ENCODE data around the gene PCK1. TPM values are rescaled to one million over a fixed set of nuclear protein-coding genes. Genes with fewer than 3 reads are reported as not detected.

Gene PCK1
- total RNA-seq, 1 experiment from 2014 or later: not detected

GRCh38 chr20:57570145-57570850, 9.4 kb downstream of the PCK1 start:
- no peaks in the 10 kb centered on the region for H3K9me3 Mint-ChIP-seq
- H3K23me2 ChIP-seq (ENCODE audit: insufficient read length, low read depth, low read length, poor library complexity, severe bottlenecking): no peaks in the 10 kb centered on the region
- no peak overlapping the region for H3K18ac ChIP-seq (ENCODE audit: insufficient read length, low read depth, low read length)
- H3K9ac ChIP-seq (ENCODE audit: extremely low read depth, insufficient read length, low read length): no peak overlapping the region
- peaks cover 22% of the 10 kb centered on the region for H3K27me3 Mint-ChIP-seq (ENCODE audit: low read depth)
- no peak overlapping the region for H3K27ac ChIP-seq (ENCODE audit: insufficient read length, low read depth, low read length)
- no peak for DNase-seq
- no peak overlapping the region for H2BK5ac ChIP-seq (ENCODE audit: insufficient read length, low read length)
- TF ChIP-seq CTCF (conservative IDR thresholded peaks at IDR 0.05): no peak
- H3K4me1 ChIP-seq (ENCODE audit: insufficient read depth, low read length): no peaks in the 10 kb centered on the region; the same call in 1 of the 2 replicates
- H3K36me3 Mint-ChIP-seq (ENCODE audit: insufficient read depth in 1 of 3, low read depth in 3 of 3): no peaks in the 10 kb centered on the region; a peak in 1 of 7 replicates
- H4K5ac ChIP-seq (ENCODE audit: insufficient read length, low read depth, low read length): no peak overlapping the region
- no peak overlapping the region for H3K4me2 ChIP-seq (ENCODE audit: insufficient read depth, insufficient read length, low read length)
- no peak overlapping the region for H2BK120ac ChIP-seq (ENCODE audit: low read depth, low read length, poor library complexity, severe bottlenecking)
- H4K20me1 ChIP-seq (ENCODE audit: control insufficient read depth, insufficient read depth, insufficient read length): no peaks in the 10 kb centered on the region
- no peaks in the 10 kb centered on the region for H3K9me3 ChIP-seq (ENCODE audit: control insufficient read depth, low read depth, low read length)
- no peak overlapping the region for H3K27ac Mint-ChIP-seq
- no peaks in the 10 kb centered on the region; the same call in 1 of the 2 replicates for H3K27me3 ChIP-seq (ENCODE audit: insufficient read depth, low read length)
- H2BK20ac ChIP-seq (ENCODE audit: low read depth, low read length, poor library complexity, severe bottlenecking): no peak overlapping the region
- no peak overlapping the region for H4K8ac ChIP-seq (replicated peaks; ENCODE audit: insufficient read length, low read depth, low read length)
- no peak overlapping the region for H4K91ac ChIP-seq (ENCODE audit: insufficient read length, low read depth, low read length)
- no peak overlapping the region for H2BK15ac ChIP-seq (ENCODE audit: low read depth, low read length)
- peaks cover 15 to 17% of the 10 kb centered on the region in 2 experiments for H3K4me1 Mint-ChIP-seq
- H2AFZ ChIP-seq (ENCODE audit: low read length): no peak overlapping the region
- no peak overlapping the region for H3K14ac ChIP-seq (ENCODE audit: insufficient read depth, low read length)
- no CpG with 5 or more reads among the region's 20 CpGs for WGBS (ENCODE audit: extremely low coverage, insufficient read length, low lambda C conversion rate)
- H3K56ac ChIP-seq (ENCODE audit: insufficient read length, low read depth, low read length): no peak overlapping the region
- no peak overlapping the region for H3T11ph ChIP-seq (ENCODE audit: low read length)
- no peak overlapping the region for H3K4me3 Mint-ChIP-seq
- H3K23ac ChIP-seq (ENCODE audit: insufficient read length, low read depth, low read length): no peak overlapping the region
- H2BK12ac ChIP-seq (ENCODE audit: insufficient read length, low read depth, low read length): no peak overlapping the region
- no peak overlapping the region for H2AK5ac ChIP-seq (ENCODE audit: insufficient read length, low read length)
- H3K4ac ChIP-seq (ENCODE audit: low read depth, low read length): no peak overlapping the region
- H3K79me2 ChIP-seq (ENCODE audit: insufficient read depth, low read length): no peaks in the 10 kb centered on the region
- H3K79me1 ChIP-seq (ENCODE audit: insufficient read depth, low read depth, low read length, poor library complexity, severe bottlenecking): no peaks in the 10 kb centered on the region

Data from H9 (cell line).